Upper lobe of left lung (tissue), 4 donors: ENCODE results near the gene SYNJ1.

Experiments used
- EP300 ChIP-seq, 4 donors: sonication (generic); formaldehyde crosslinking; IDR thresholded peaks; one replicate each; pipeline ENCODE4 v1.5.1; 2017; ENCODE audit warnings: antibody characterized with exemption in 4 of 4, control low read depth in 2 of 4
- POLR2A ChIP-seq, 4 donors: fragments of 450-650 bp; IDR thresholded peaks; one replicate each; pipeline ENCODE4 v1.5.1; 2016 to 2017; ENCODE audit warnings: antibody characterized with exemption in 4 of 4, mild to moderate bottlenecking in 2 of 4
- POLR2AphosphoS5 ChIP-seq, 2 donors: sonication (generic); formaldehyde crosslinking; IDR thresholded peaks; one replicate each; pipeline ENCODE4 v1.5.1; 2017; ENCODE audit warnings: antibody characterized with exemption in 2 of 2
- TF ChIP-seq, protein P1 (sequence below), 6 experiments: fragments of 450-650 bp in 4 of 6; fragments of 200-600 bp in 2 of 6; sonication (generic) in 2 of 6; IDR thresholded peaks; one replicate each; pipeline ENCODE4 v1.5.1; 2016 to 2019; ENCODE audit warnings: antibody characterized with exemption in 6 of 6

DNA sequence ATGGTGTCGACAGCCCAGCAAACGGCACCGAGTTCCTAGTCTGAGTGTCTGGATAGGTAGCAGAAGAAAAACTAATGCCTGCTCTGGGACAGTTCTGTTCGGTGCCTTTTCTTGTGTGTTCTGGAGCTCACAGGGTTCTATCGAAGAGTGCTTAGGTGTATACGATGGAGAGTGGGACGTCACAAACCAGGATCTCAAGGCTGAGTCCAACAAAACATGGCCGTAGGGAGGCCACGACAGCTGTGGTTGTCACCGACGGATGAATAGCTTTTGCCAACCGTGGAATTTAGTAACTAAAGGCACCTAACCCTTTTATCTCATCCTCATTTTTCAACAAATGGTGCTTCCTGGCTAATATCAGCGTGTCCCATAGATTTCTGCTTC, 635 bp upstream of the SYNJ1 start:
- TF ChIP-seq, protein P1, sequence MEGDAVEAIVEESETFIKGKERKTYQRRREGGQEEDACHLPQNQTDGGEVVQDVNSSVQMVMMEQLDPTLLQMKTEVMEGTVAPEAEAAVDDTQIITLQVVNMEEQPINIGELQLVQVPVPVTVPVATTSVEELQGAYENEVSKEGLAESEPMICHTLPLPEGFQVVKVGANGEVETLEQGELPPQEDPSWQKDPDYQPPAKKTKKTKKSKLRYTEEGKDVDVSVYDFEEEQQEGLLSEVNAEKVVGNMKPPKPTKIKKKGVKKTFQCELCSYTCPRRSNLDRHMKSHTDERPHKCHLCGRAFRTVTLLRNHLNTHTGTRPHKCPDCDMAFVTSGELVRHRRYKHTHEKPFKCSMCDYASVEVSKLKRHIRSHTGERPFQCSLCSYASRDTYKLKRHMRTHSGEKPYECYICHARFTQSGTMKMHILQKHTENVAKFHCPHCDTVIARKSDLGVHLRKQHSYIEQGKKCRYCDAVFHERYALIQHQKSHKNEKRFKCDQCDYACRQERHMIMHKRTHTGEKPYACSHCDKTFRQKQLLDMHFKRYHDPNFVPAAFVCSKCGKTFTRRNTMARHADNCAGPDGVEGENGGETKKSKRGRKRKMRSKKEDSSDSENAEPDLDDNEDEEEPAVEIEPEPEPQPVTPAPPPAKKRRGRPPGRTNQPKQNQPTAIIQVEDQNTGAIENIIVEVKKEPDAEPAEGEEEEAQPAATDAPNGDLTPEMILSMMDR (IDR thresholded peaks at IDR 0.05) = no peak
- TF ChIP-seq POLR2A (IDR thresholded peaks at IDR 0.05) (no peak), EP300 (IDR thresholded peaks at IDR 0.05) (no peak), POLR2AphosphoS5 (IDR thresholded peaks at IDR 0.05) (no peak)
